ENCODE measurements around the gene ADRB1. TPM values are rescaled to one million over a fixed set of nuclear protein-coding genes. Genes with fewer than 3 reads are reported as not detected.

ADRB1 gene
- total and polyA plus RNA-seq, 2 of the 4 experiments (the other 2 are of a cell fraction) = not detected

GRCh38 chr10:114081911-114082583 lies 38.4 kb downstream of the ADRB1 start:
- Histone ChIP-seq H3K27me3 (ENCODE audit: control insufficient read depth, insufficient read depth, low read length) (peaks cover 6% of the 10 kb centered on the region), H3K9ac (ENCODE audit: low read depth, low read length) (no peak overlapping the region), H2BK20ac (ENCODE audit: low read depth, low read length) (no peak overlapping the region), H2BK120ac (ENCODE audit: low read depth, low read length) (no peak overlapping the region), H3K9me3 (ENCODE audit: control insufficient read depth, insufficient read depth, low read length) (no peaks in the 10 kb centered on the region), H3K4ac (ENCODE audit: low read depth, low read length) (no peak overlapping the region), H3K14ac (replicated peaks; ENCODE audit: low read depth, low read length) (no peak overlapping the region), H3K4me3 (ENCODE audit: insufficient read depth, low read depth, low read length) (no peak overlapping the region), H2AK5ac (ENCODE audit: low read depth, low read length) (no peak overlapping the region), H4K8ac (ENCODE audit: low read depth in 2 of 2, low read length in 2 of 2) (no peak overlapping the region), H2BK15ac (ENCODE audit: low read depth, low read length) (no peak overlapping the region), H3K18ac (ENCODE audit: low read depth, low read length) (no peak overlapping the region), H3K36me3 (ENCODE audit: control insufficient read depth, insufficient read depth, low read length) (no peaks in the 10 kb centered on the region), H3K9me1 (ENCODE audit: insufficient read depth, low read length) (no peaks in the 10 kb centered on the region), H2AFZ (replicated peaks; ENCODE audit: low read length, poor library complexity) (no peak overlapping the region), H3K27ac (ENCODE audit: insufficient read depth, low read length) (no peak overlapping the region), H3K79me1 (ENCODE audit: low read depth in 1 of 2, low read length in 2 of 2) (no peaks in the 10 kb centered on the region), H3K4me2 (ENCODE audit: low read depth, low read length) (no peak overlapping the region), H3K4me1 (ENCODE audit: control insufficient read depth, insufficient read depth, low read length) (no peaks in the 10 kb centered on the region), H3K56ac (ENCODE audit: extremely low read depth, insufficient read depth, low read length) (no peak overlapping the region), H4K20me1 (ENCODE audit: insufficient read depth, low read length) (no peaks in the 10 kb centered on the region), H2AK9ac (replicated peaks; ENCODE audit: low read depth, low read length, poor library complexity) (no peak overlapping the region), H4K5ac (ENCODE audit: low read depth, low read length) (no peak overlapping the region), H2BK5ac (ENCODE audit: low read depth, low read length, poor library complexity, severe bottlenecking) (no peak overlapping the region), H4K91ac (ENCODE audit: insufficient read depth, low read depth, low read length) (no peak overlapping the region), H3K23ac (ENCODE audit: low read depth, low read length) (no peak overlapping the region)
- POLR2A ChIA-PET (ENCODE audit: unreplicated experiment) = no interaction called here
- in situ Hi-C loops (cut with MboI; ENCODE audit: low sequenced_read_pairs) (no loop called here), intact Hi-C loops (cut with micrococcal nuclease) (no loop called here), dilution Hi-C loops (cut with HindIII; ENCODE audit: low sequenced_read_pairs, unreplicated experiment) (no loop called here)
- ATAC-seq (ENCODE audit: low read depth) (no peak), DNase-seq (no peak)
- CTCF ChIA-PET = interaction anchor here (0.6 kb wide), 1 partner anchor 265 kb away, joined by 5 read pairs; no protein-coding TSS in a partner anchor
- TF ChIP-seq ELK1 (IDR thresholded peaks at IDR 0.05; ENCODE audit: borderline replicate concordance, low read depth, low read length) = no peak
- no peak for TF ChIP-seq NFE2L2 (IDR thresholded peaks at IDR 0.05; ENCODE audit: low read depth, low read length)
- TF ChIP-seq BHLHE40 (IDR thresholded peaks at IDR 0.05; ENCODE audit: low read depth, low read length) = no peak
- TF ChIP-seq MAZ (IDR thresholded peaks at IDR 0.05; ENCODE audit: borderline replicate concordance, low read depth, low read length) = no peak
- no TSS peak for BruUV-seq (replicated peaks)
- no CpG with 5 or more reads among the region's 8 CpGs for WGBS, 2 experiments (ENCODE audit: extremely low coverage in 2 of 2, insufficient read length in 1 of 2)
